Mesothelial cell of epicardium (in vitro differentiated cells): Measurements from ENCODE around the gene CCDC8. TPM values are rescaled to one million over a fixed set of nuclear protein-coding genes. Genes with fewer than 3 reads are reported as not detected.

Experiments used
- DNase-seq, 2 experiments: peaks; one replicate each; pipeline ENCODE4 v3.0.0; 2021; ENCODE audit warnings: low spot score in 2 of 2; ENCODE audit not compliant: unreplicated experiment in 2 of 2
- H3K27ac Mint-ChIP-seq: 2 replicates; pipeline ENCODE4 v1.8.0; 2021; ENCODE audit warnings: mixed read lengths
- H3K27me3 Mint-ChIP-seq: 2 replicates; pipeline ENCODE4 v1.8.0; 2021; ENCODE audit warnings: low read depth, mixed read lengths
- H3K36me3 Mint-ChIP-seq: 2 replicates; pipeline ENCODE4 v1.8.0; 2021; ENCODE audit warnings: mixed read lengths
- H3K4me1 Mint-ChIP-seq: 2 replicates; pipeline ENCODE4 v1.8.0; 2021; ENCODE audit warnings: mixed read lengths
- H3K4me3 Mint-ChIP-seq: 2 replicates; pipeline ENCODE4 v1.8.0; 2021; ENCODE audit warnings: mild to moderate bottlenecking, moderate library complexity, mixed read lengths
- H3K9me3 Mint-ChIP-seq: 2 replicates; pipeline ENCODE4 v1.8.0; 2021; ENCODE audit warnings: mixed read lengths
- CTCF ChIP-seq: fragments of 200-600 bp; sonication (generic); IDR thresholded peaks from one replicate; pipeline ENCODE4 v1.5.0; 2021; ENCODE audit warnings: antibody characterized with exemption; ENCODE audit not compliant: unreplicated experiment
- total RNA-seq: library from RNA; stranded (reverse); gene quantifications from 3 replicates; pipeline ENCODE4 v1.2.1, GENCODE V29; 2021

Gene CCDC8
- total RNA-seq, 1 donor from 2014 or later = 50.7 TPM

- Mint-ChIP-seq H3K4me1 (peaks cover 3% of the 10 kb centered on the region), H3K9me3 (peaks cover 11% of the 10 kb centered on the region), H3K4me3 (no peak overlapping the region), H3K27ac (no peak overlapping the region), H3K27me3 (no peaks in the 10 kb centered on the region), H3K36me3 (peaks cover 57% of the 10 kb centered on the region)
- peak in 1 of 2 experiments; percentile 1 for DNase-seq
- TF ChIP-seq CTCF = no peak
Measured at GRCh38 chr19:46383171-46383815, 30.1 kb downstream of the CCDC8 start.

- H3K27ac Mint-ChIP-seq = no peak overlapping the region
- peaks cover 53% of the 10 kb centered on the region for H3K36me3 Mint-ChIP-seq
- no peak for DNase-seq
- TF ChIP-seq CTCF = no peak
- H3K27me3 Mint-ChIP-seq = no peaks in the 10 kb centered on the region
- peaks cover 11% of the 10 kb centered on the region for H3K9me3 Mint-ChIP-seq
- H3K4me1 Mint-ChIP-seq = peaks cover 8% of the 10 kb centered on the region
- no peak overlapping the region for H3K4me3 Mint-ChIP-seq
Measured at GRCh38 chr19:46381756-46382345, 31.5 kb downstream of the CCDC8 start.

- Mint-ChIP-seq H3K27me3 (no peaks in the 10 kb centered on the region), H3K36me3 (peaks cover 52% of the 10 kb centered on the region), H3K27ac (no peak overlapping the region), H3K4me3 (no peak overlapping the region), H3K4me1 (peaks cover 8% of the 10 kb centered on the region), H3K9me3 (peaks cover 11% of the 10 kb centered on the region)
- DNase-seq = no peak
- no peak for TF ChIP-seq CTCF
Measured at GRCh38 chr19:46381346-46381745, 32.0 kb downstream of the CCDC8 start.

- Mint-ChIP-seq H3K4me3 (no peak overlapping the region), H3K4me1 (peaks cover 8% of the 10 kb centered on the region), H3K9me3 (peaks cover 11% of the 10 kb centered on the region), H3K27ac (no peak overlapping the region), H3K27me3 (no peaks in the 10 kb centered on the region), H3K36me3 (peaks cover 53% of the 10 kb centered on the region)
- TF ChIP-seq CTCF = no peak
- DNase-seq = no peak
Measured at GRCh38 chr19:46380690-46381089, 32.7 kb downstream of the CCDC8 start.

- no peak overlapping the region for H3K4me3 Mint-ChIP-seq
- peak overlapping the region; percentile 81 for H3K27ac Mint-ChIP-seq
- H3K27me3 Mint-ChIP-seq = no peaks in the 10 kb centered on the region
- H3K4me1 Mint-ChIP-seq = peaks cover 13% of the 10 kb centered on the region
- peaks cover 44% of the 10 kb centered on the region for H3K36me3 Mint-ChIP-seq
- no peak for DNase-seq
- H3K9me3 Mint-ChIP-seq = peaks cover 11% of the 10 kb centered on the region
- TF ChIP-seq CTCF = no peak
Measured at GRCh38 chr19:46378268-46378667, 35.1 kb downstream of the CCDC8 start.
